Esophagus squamous epithelium (tissue), 4 donors: ENCODE measurements around the gene MYO1F.

Experiments used
- CTCF ChIP-seq, 6 experiments: fragments of 450-650 bp in 4 of 6; fragments of 200-600 bp in 2 of 6; sonication (generic) in 2 of 6; IDR thresholded peaks; one replicate each; pipeline ENCODE4 v1.5.1; 2016 to 2019; ENCODE audit warnings: antibody characterized with exemption in 6 of 6, mild to moderate bottlenecking in 4 of 6, moderate library complexity in 4 of 6
- POLR2A ChIP-seq, 4 donors: fragments of 450-650 bp; IDR thresholded peaks; one replicate each; pipeline ENCODE4 v1.6.1; 2017; ENCODE audit warnings: antibody characterized with exemption in 4 of 4, mild to moderate bottlenecking in 4 of 4, moderate library complexity in 3 of 4

DNA sequence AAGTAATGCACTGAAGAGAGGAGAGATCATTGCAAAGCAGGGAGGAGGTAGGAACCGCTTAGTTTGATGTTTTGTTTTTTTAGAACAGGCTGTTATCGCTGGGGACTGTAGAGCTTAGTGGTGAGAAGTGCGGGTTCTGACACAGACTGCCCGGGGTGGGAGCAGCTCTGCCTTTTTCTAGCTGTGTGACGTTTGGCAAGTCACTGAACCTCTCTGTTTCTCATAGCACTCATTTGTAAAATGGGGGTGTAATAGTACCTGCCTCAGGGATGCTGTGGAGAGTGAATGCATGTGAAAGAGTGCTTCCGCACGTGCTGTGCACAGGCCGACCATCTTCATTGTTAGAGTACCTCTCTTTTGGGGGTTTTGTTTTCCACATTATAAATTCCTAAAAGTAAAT, 94.1 kb downstream of the MYO1F start:
- no peak for TF ChIP-seq CTCF (IDR thresholded peaks at IDR 0.05)
- TF ChIP-seq POLR2A (IDR thresholded peaks at IDR 0.05), result no peak
